SK-N-SH (cell line): Measurements from ENCODE around the gene AIRE. TPM values are rescaled to one million over a fixed set of nuclear protein-coding genes. Genes with fewer than 3 reads are reported as not detected.

Experiments used
- CTCF ChIA-PET: fragments of 300-600, 350-600 bp; formaldehyde crosslinking; extraction: SDS; loops from one replicate; lab custom pipeline; 2021; lab: Yijun Ruan, JAX
- POLR2A ChIA-PET: fragments of 350-600 bp; sonication (Branson Sonifier 250); formaldehyde crosslinking; extraction: SDS; loops from one replicate; lab custom pipeline; 2020; ENCODE audit warnings: antibody characterized with exemption, inconsistent platforms; lab: Yijun Ruan, JAX
- DNase-seq: peaks from one replicate; pipeline ENCODE4 v3.0.0; 2012
- H2AFZ ChIP-seq: fragments of 200-600 bp; sonication (generic); 2 replicates; pipeline ENCODE4 v1.8.1; 2016; ENCODE audit warnings: antibody characterized with exemption, mild to moderate bottlenecking, low read depth
- H3F3A ChIP-seq: fragments of 200-600 bp; sonication (generic); replicated peaks from 2 replicates; pipeline ENCODE3; 2016; ENCODE audit warnings: antibody characterized with exemption, mild to moderate bottlenecking; ENCODE audit not compliant: insufficient read depth
- H3K27ac ChIP-seq, 2 experiments: fragments of 200-500 bp in 1 of 2; fragments of 200-600 bp in 1 of 2; sonication (Bioruptor generic) in 1 of 2; sonication (generic), shearing (Covaris generic) in 1 of 2; 2 replicates each; pipeline versions ENCODE4 v1.5.1 to v1.6.1; 2014 to 2016; ENCODE audit warnings: low read depth in 2 of 2, inconsistent platforms in 1 of 2, low read length in 1 of 2, mild to moderate bottlenecking in 1 of 2, mixed read lengths in 1 of 2
- H3K27me3 ChIP-seq: fragments of 200-600 bp; sonication (generic), shearing (Covaris generic); 2 replicates; pipeline ENCODE4 v1.6.1; 2016; ENCODE audit warnings: mixed run types; ENCODE audit not compliant: insufficient read depth
- H3K36me3 ChIP-seq, 2 experiments: fragments of 200-500 bp in 1 of 2; fragments of 200-600 bp in 1 of 2; sonication (Bioruptor generic) in 1 of 2; sonication (generic) in 1 of 2; replicated peaks in 1 of 2; 2 replicates each; pipeline versions ENCODE3 to v1.5.1; 2014 to 2016; ENCODE audit warnings: low read length in 1 of 2, mild to moderate bottlenecking in 1 of 2; ENCODE audit not compliant: insufficient read depth in 2 of 2, control insufficient read depth in 1 of 2
- H3K4me1 ChIP-seq, 2 experiments: fragments of 200-500 bp in 1 of 2; fragments of 200-600 bp in 1 of 2; sonication (Bioruptor generic) in 1 of 2; sonication (generic), shearing (Covaris generic) in 1 of 2; 2 replicates each; pipeline versions ENCODE4 v1.5.1 to v1.6.1; 2014 to 2016; ENCODE audit warnings: low read depth in 1 of 2, low read length in 1 of 2, mixed run types in 1 of 2; ENCODE audit not compliant: insufficient read depth in 2 of 2, control insufficient read depth in 1 of 2
- H3K4me2 ChIP-seq: fragments of 200-600 bp; sonication (generic), shearing (Covaris generic); 2 replicates; pipeline ENCODE4 v1.6.1; 2017; ENCODE audit warnings: mixed run types
- H3K4me3 ChIP-seq, 2 experiments: fragments of 200-500 bp in 1 of 2; fragments of 200-600 bp in 1 of 2; sonication (Bioruptor generic) in 1 of 2; sonication (generic), shearing (Covaris generic) in 1 of 2; 2 replicates each; pipeline versions ENCODE4 v1.5.1 to v1.8.1; 2014 to 2016; ENCODE audit warnings: low read depth in 2 of 2, inconsistent platforms in 1 of 2, low read length in 1 of 2, mild to moderate bottlenecking in 1 of 2, mixed read lengths in 1 of 2, moderate library complexity in 1 of 2
- H3K79me2 ChIP-seq: fragments of 200-600 bp; sonication (generic); 2 replicates; pipeline ENCODE4 v1.8.1; 2017; ENCODE audit warnings: mild to moderate bottlenecking; ENCODE audit not compliant: insufficient read depth
- H3K9ac ChIP-seq: fragments of 200-600 bp; sonication (generic); 2 replicates; pipeline ENCODE4 v1.6.1; 2017; ENCODE audit warnings: mixed run types
- H3K9me2 ChIP-seq: fragments of 200-600 bp; sonication (generic); 2 replicates; pipeline ENCODE4 v1.6.1; 2017; ENCODE audit warnings: mixed run types
- H3K9me3 ChIP-seq: fragments of 200-600 bp; sonication (generic); 2 replicates; pipeline ENCODE4 v1.6.1; 2017; ENCODE audit warnings: mixed run types, mild to moderate bottlenecking, moderate library complexity
- H4K20me1 ChIP-seq: fragments of 200-600 bp; sonication (generic); 2 replicates; pipeline ENCODE4 v1.6.1; 2017; ENCODE audit warnings: mild to moderate bottlenecking, mixed run types; ENCODE audit not compliant: insufficient read depth
- FOXM1 ChIP-seq: IDR thresholded peaks from 2 replicates; pipeline ENCODE4 v1.4.0; 2012; ENCODE audit warnings: low read depth, mild to moderate bottlenecking
- GABPA ChIP-seq: IDR thresholded peaks from 2 replicates; pipeline ENCODE4 v1.4.0; 2012; ENCODE audit warnings: low read depth, mild to moderate bottlenecking
- NRF1 ChIP-seq: IDR thresholded peaks from 2 replicates; pipeline ENCODE4 v1.6.1; 2012; ENCODE audit warnings: low read depth, mild to moderate bottlenecking, low read length
- POLR2AphosphoS5 ChIP-seq: IDR thresholded peaks from 2 replicates; pipeline ENCODE4 v1.6.1; 2012; ENCODE audit warnings: low read depth, low read length
- RAD21 ChIP-seq: IDR thresholded peaks from 2 replicates; pipeline ENCODE4 v1.6.1; 2012; ENCODE audit warnings: mild to moderate bottlenecking, low read length
- RFX5 ChIP-seq: IDR thresholded peaks from 2 replicates; pipeline ENCODE4 v1.6.1; 2012; ENCODE audit warnings: mild to moderate bottlenecking, improper control_type of control experiment, low read length
- SMC3 ChIP-seq: IDR thresholded peaks from 2 replicates; pipeline ENCODE4 v1.6.1; 2012; ENCODE audit warnings: low read depth, low read length, improper control_type of control experiment
- YY1 ChIP-seq: IDR thresholded peaks from 2 replicates; pipeline ENCODE4 v1.4.0; 2012; ENCODE audit warnings: low read depth, mild to moderate bottlenecking
- WGBS: methylation state at CpG from one replicate; pipeline ENCODE4 v1.1.6; 2017; ENCODE audit warnings: low lambda C conversion rate; 5-methylcytosine and 5-hydroxymethylcytosine counted together
- polyA plus RNA-seq, 3 experiments: library from polyadenylated mRNA; depleted of rRNA; stranded (reverse); fragments of >200 nt; gene quantifications; 2 replicates each; pipeline ENCODE4 v1.2.3, GENCODE V29; 2012
- TF ChIP-seq, protein P1 (sequence below): fragments of 200-600 bp; sonication (generic); IDR thresholded peaks from 2 replicates; pipeline ENCODE4 v1.6.1; 2017; ENCODE audit warnings: antibody characterized with exemption, mild to moderate bottlenecking, moderate library complexity
- TF ChIP-seq, protein P2 (sequence below): IDR thresholded peaks from 2 replicates; pipeline ENCODE4 v1.4.0; 2012; ENCODE audit warnings: low read depth

AIRE gene
- polyA plus RNA-seq, 1 of the 3 experiments (the other 2 are of a cell fraction), result not detected

DNA sequence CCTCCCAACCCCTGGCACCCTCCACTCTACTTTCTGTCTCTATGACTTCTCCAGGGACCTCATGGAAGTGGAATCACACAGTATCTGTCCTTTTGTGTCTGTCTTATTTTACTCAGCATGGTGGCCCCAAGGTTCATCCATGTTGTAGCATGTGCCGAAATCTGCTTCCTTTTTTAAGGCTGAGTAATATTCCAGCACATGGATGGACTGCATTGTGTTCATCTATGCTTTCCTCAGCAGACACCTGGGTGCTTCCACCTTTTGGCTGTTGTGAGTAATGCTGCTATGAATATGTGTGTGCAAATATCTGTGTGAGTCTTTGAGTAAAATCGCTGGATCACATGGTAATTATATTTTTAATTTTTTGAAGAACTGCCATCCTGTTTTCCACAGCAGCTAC, 12.6 kb downstream of the AIRE start:
- Histone ChIP-seq H3K79me2 (peaks cover 31% of the 10 kb centered on the region), H3K4me1 (peaks cover 3 to 16% of the 10 kb centered on the region in 2 experiments; a peak in 1 of 4 replicates), H3K9me2 (no peaks in the 10 kb centered on the region), H3K9ac (no peak overlapping the region), H3K27me3 (no peaks in the 10 kb centered on the region), H3K4me3 (no peak overlapping the region), H3K27ac (no peak overlapping the region), H3K9me3 (no peaks in the 10 kb centered on the region), H2AFZ (no peak overlapping the region), H3K36me3 (no peaks in the 10 kb centered on the region), H3K4me2 (no peak overlapping the region), H3F3A (no peaks in the 10 kb centered on the region), H4K20me1 (peaks cover 24% of the 10 kb centered on the region)
- DNase-seq, result no peak
- TF ChIP-seq POLR2AphosphoS5, result no peak
- no peak for TF ChIP-seq RAD21
- TF ChIP-seq SMC3, result no peak
- TF ChIP-seq, protein P1, sequence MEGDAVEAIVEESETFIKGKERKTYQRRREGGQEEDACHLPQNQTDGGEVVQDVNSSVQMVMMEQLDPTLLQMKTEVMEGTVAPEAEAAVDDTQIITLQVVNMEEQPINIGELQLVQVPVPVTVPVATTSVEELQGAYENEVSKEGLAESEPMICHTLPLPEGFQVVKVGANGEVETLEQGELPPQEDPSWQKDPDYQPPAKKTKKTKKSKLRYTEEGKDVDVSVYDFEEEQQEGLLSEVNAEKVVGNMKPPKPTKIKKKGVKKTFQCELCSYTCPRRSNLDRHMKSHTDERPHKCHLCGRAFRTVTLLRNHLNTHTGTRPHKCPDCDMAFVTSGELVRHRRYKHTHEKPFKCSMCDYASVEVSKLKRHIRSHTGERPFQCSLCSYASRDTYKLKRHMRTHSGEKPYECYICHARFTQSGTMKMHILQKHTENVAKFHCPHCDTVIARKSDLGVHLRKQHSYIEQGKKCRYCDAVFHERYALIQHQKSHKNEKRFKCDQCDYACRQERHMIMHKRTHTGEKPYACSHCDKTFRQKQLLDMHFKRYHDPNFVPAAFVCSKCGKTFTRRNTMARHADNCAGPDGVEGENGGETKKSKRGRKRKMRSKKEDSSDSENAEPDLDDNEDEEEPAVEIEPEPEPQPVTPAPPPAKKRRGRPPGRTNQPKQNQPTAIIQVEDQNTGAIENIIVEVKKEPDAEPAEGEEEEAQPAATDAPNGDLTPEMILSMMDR, result peak; percentile 21
- 75% methylated on average over 2 of the region's 2 CpGs for WGBS
- ChIA-PET POLR2A (no interaction called here), CTCF (interaction anchor here (0.7 to 1.9 kb wide), 30 partner anchors 9 to 488 kb away, joined by 3 to 21 read pairs (median 4); partner anchors contain the start of gene LRRC3)

DNA sequence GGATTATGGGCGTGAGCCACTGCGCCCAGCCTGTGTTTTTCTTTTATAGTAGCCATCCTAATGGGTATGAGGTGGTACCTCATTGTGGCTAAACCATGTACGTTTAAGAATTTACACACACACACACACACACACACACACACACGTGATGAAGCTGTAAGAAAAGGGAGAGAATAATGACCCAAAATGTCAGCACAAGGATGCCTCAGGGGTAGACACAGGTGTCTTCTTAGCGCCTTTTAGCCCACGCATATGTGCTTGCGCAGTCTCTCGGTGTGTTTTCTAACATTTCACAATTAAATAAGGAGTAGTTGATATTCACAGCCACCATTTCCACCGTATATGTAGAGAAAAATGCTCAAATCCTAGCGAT, 13.4 kb downstream of the AIRE start:
- CTCF ChIA-PET, result interaction anchor here (0.6 to 1.9 kb wide), 2 partner anchors 11 to 368 kb away, joined by 3 to 21 read pairs; partner anchors contain the start of gene KRTAP12-2
- peaks cover 31% of the 10 kb centered on the region for H4K20me1 ChIP-seq
- H3K9ac ChIP-seq, result peak overlapping the region; percentile 66
- peak overlapping the region; percentile 66 to 77 for H3K4me3 ChIP-seq
- WGBS, result 56% methylated on average over 10 of the region's 10 CpGs
- no peaks in the 10 kb centered on the region for H3K27me3 ChIP-seq
- no peak for DNase-seq
- POLR2A ChIA-PET, result no interaction called here
- peaks cover 39% of the 10 kb centered on the region for H3K79me2 ChIP-seq
- TF ChIP-seq GABPA, result no peak
- no peak for TF ChIP-seq RFX5
- TF ChIP-seq, all 33 proteins: peak for 0
- H3K9me2 ChIP-seq, result no peaks in the 10 kb centered on the region
- H2AFZ ChIP-seq, result peak overlapping the region; percentile 26
- H3K4me1 ChIP-seq, result peaks cover 3 to 17% of the 10 kb centered on the region in 2 experiments; a peak in 1 of 4 replicates
- no peaks in the 10 kb centered on the region for H3K36me3 ChIP-seq
- no peaks in the 10 kb centered on the region for H3F3A ChIP-seq
- H3K4me2 ChIP-seq, result peak overlapping the region; percentile 89
- H3K9me3 ChIP-seq, result no peaks in the 10 kb centered on the region
- H3K27ac ChIP-seq, result peak overlapping the region; percentile 62 to 64; a peak in 2 of 4 replicates

DNA sequence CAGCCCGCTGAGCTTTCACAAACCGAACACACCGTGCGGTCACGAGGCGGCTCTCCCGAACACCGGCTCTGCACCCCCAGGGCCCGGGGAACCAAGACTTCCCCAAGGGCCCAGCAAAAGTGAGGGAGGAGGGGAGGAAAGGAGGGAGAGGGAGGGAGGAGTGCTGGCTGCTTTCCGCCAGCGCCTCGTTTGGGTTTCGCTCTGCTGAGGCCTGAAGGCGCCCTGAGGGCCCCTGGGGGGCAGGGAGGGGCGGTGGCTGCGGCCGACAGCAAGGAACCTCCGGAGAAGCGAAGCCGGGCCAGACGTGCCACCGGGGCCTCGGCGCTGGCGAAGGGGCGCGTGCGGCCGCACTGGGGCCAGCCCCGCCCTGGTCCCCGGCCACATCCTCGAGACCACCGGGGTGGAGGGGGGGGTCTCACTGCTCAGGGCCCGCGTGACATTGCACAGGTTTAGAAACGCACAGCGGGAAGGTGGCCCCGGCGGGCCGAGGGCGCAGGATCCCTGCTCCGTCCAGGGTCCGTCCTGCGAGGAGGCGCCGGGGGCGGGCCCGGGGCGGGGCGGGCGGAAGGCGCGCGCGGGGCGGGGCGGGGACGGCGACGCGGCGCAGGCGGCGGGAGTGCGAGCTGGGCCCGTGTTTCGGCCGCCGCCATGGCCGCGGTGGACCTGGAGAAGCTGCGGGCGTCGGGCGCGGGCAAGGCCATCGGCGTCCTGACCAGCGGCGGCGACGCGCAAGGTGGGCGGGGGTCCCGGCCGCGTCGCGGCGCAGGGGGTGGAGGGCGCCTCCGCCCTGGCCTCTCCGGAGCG, 14.0 kb downstream of the AIRE start, which contains the start of gene PFKL:
Gene PFKL (plus strand): TSS at position 596 of the 804 bp plus-strand sequence. CDS start 53 bp downstream, at position 649.
- Histone ChIP-seq H3K79me2 (peaks cover 45% of the 10 kb centered on the region), H2AFZ (peak within 1 kb of the TSS; percentile 26), H3K9ac (peak within 1 kb of the TSS; percentile 81), H3K4me3 (peak within 1 kb of the TSS; percentile 76 to 77), H3K4me1 (peaks cover 3 to 21% of the 10 kb centered on the region in 2 experiments; a peak in 1 of 4 replicates), H3K9me2 (no peaks in the 10 kb centered on the region), H3K27ac (peak within 1 kb of the TSS; percentile 62 to 64), H3K27me3 (no peaks in the 10 kb centered on the region), H3K4me2 (peak within 1 kb of the TSS; percentile 97), H3F3A (no peaks in the 10 kb centered on the region), H4K20me1 (peaks cover 36% of the 10 kb centered on the region)
- ChIA-PET POLR2A (interaction anchor here (0.9 kb wide), 1 partner anchor 39 kb away, joined by 3 read pairs; no protein-coding TSS in a partner anchor), CTCF (interaction anchor here (0.6 kb wide), 1 partner anchor 367 kb away, joined by 3 read pairs; the partner anchor contains the start of gene KRTAP12-2)
- WGBS, result 8% methylated on average over 14 of the region's 94 CpGs
- peak; percentile 96 for DNase-seq
- TF ChIP-seq NRF1 (no peak), YY1 (0 out of 2 replicates have a peak, but pooled peaks have one; percentile 21), POLR2AphosphoS5 (peak; percentile 40), FOXM1 (no peak)
- TF ChIP-seq, protein P2, sequence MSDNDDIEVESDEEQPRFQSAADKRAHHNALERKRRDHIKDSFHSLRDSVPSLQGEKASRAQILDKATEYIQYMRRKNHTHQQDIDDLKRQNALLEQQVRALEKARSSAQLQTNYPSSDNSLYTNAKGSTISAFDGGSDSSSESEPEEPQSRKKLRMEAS, result 0 out of 2 replicates have a peak, but pooled peaks have one; percentile 45
- TF ChIP-seq, all 33 proteins: peak for 3
- Histone ChIP-seq H3K36me3 (no peaks in the 10 kb centered on the region), H3K9me3 (no peaks in the 10 kb centered on the region)
